Cardiac ventricle fibroblast (primary cell): ENCODE measurements around the gene OR56A5. TPM values are rescaled to one million over a fixed set of nuclear protein-coding genes. Genes with fewer than 3 reads are reported as not detected.

Source experiments
- total RNA-seq: library from RNA; depleted of rRNA; stranded (reverse); fragments of >200 nt; gene quantifications from 2 replicates; pipeline ENCODE4 v1.2.3, GENCODE V29; 2015

OR56A5 gene
- not detected in 2 replicates for total RNA-seq

DNA sequence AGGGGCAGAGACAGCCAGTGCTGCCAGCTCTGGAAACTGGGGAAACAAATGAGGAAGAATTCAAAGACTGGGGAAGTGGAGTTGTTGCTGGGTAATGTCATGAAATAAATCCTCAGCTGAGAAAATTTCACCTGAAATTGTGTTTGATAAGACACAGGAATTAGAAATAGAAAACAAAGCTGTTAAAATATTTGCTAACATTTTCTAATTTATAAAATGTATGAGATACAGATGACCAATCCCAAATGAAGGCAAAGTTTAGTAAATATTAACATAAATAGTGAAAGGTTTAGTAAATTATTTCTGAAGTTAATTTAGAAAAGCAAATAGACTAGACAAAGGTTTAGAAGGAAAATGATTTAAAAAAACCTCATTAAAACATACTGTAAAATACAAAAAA lies at the start of gene OR56A5:
OR56A5 (minus strand) TSS at position 101 of the 400 bp plus-strand sequence; CDS start at position 101, 0 bp downstream.

DNA sequence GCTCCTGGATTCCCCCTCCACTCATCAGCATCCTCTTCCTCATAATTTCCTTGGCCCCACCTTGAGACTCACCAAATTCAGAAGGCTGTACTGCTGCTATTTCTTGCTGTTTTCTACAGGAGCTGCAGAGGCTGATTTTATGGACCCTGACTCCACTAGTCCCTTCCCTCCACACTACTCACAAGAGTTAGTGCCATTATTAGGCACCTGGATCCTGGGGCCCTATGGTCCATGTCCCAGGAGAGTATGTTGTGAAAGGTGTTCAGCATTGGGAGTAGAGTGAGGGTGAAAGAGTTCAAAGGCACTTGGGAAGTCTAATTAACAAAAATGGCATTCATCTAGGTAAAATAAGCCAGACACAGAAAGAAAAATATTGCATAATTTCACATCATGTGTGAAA lies 38.6 kb upstream of the OR56A5 start, which contains the start of gene OR56A4:
OR56A4 (minus strand) TSS at position 101 of the 400 bp plus-strand sequence. CDS start 3,954 bp downstream, outside the sequence.

DNA sequence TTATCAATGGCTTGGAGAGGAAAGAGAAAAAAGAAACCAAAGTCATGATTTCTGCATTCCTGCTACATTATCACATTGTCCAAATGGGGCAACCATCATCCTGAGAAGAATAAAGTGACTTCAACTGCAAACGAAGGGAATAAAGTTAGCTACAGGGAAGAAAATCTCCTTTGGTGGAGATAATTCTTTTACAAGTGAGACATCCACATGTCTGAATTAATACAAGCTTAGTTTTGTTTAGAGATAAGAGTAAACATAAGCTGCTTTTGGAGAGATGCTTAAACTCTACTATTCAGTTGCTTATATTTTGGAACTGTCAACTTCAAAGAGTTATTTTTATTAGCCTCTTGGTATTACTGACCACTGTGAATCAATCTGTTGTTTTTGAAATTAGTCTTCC lies 18.6 kb upstream of the OR56A5 start, which contains the start of gene OR52L1:
OR52L1 (minus strand) TSS at position 101 of the 400 bp plus-strand sequence; CDS start at position 46, 55 bp downstream.

DNA sequence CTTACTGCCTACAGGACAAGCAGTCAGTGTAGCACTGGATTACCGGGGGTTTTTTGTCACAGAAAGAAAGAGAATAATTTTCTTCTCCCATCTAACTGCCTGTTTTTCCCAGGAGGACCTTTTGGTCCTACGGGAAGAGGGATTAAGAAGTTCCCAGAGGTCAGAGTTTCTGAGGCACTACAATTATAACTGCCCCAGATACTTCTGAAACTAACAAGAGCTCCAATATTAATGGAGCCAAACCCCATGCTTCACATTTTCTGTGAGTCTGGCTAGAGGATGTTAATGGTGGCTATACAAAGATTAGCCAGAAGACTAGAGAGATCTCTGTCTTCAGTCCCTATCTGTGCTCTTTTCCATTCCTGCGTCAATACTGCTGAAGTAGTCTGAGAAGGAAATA lies 26.3 kb downstream of the OR56A5 start, which contains the start of gene OR56A3:
OR56A3 (plus strand) TSS at position 301 of the 400 bp plus-strand sequence. CDS start 5,096 bp downstream, outside the sequence.

Other genes with a start within 250 kb of the OR56A5 start
- gene OR56B1, start 232.0 kb downstream of the OR56A5 start, total RNA-seq = not detected in 2 replicates
- gene OR52N4, start 214.3 kb downstream of the OR56A5 start, total RNA-seq = not detected in 2 replicates
- gene OR52N5, start 185.1 kb downstream of the OR56A5 start, total RNA-seq = not detected in 2 replicates
- gene OR52N1, start 177.2 kb downstream of the OR56A5 start, total RNA-seq = not detected in 2 replicates
- not detected in 2 replicates for gene OR52N2, start 159.6 kb downstream of the OR56A5 start, total RNA-seq
- gene OR52E6, start 126.6 kb downstream of the OR56A5 start, total RNA-seq = not detected in 2 replicates
- not detected in 2 replicates for gene OR52E8, start 110.8 kb downstream of the OR56A5 start, total RNA-seq
- not detected in 2 replicates for gene OR52E4, start 87.9 kb downstream of the OR56A5 start, total RNA-seq
- gene OR52E5, start 75.3 kb downstream of the OR56A5 start, total RNA-seq = not detected in 2 replicates
- gene OR56A3, start 26.2 kb downstream of the OR56A5 start, total RNA-seq = not detected in 2 replicates
- gene OR52L1, start 18.5 kb upstream of the OR56A5 start, total RNA-seq = not detected in 2 replicates
- gene OR56A4, start 38.5 kb upstream of the OR56A5 start, total RNA-seq = not detected in 2 replicates
- gene OR56A1, start 62.3 kb upstream of the OR56A5 start, total RNA-seq = not detected in 2 replicates
- gene OR56B4, start 139.2 kb upstream of the OR56A5 start, total RNA-seq = not detected in 2 replicates
- gene OR52B2, start 201.8 kb upstream of the OR56A5 start, total RNA-seq = not detected in 2 replicates
- gene OR52W1, start 230.7 kb upstream of the OR56A5 start, total RNA-seq = not detected in 2 replicates
- not detected in 2 replicates for gene C11orf42, start 237.1 kb upstream of the OR56A5 start, total RNA-seq